Activated CD4-positive, alpha-beta T cell treated with anti-CD3 and anti-CD28 coated beads, Interleukin-2, amount 50 U/mL, for 48 hours (primary cell): Measurements from ENCODE around the gene UNG.

Experiments used
- DNase-seq, 2 experiments: peaks; one replicate each; pipeline ENCODE4 v3.0.0-alpha.2; 2020

The UNG gene

GRCh38 chr12:109092497-109093021 lies 4.8 kb upstream of the UNG start:
- no peak for DNase-seq

GRCh38 chr12:109093022-109093918 lies 4.1 kb upstream of the UNG start, which contains the start of gene ALKBH2:
ALKBH2 (minus strand) TSS chr12:109093472; CDS start chr12:109092786, 686 bp downstream.
- DNase-seq: peak; percentile 94 to 95

DNA sequence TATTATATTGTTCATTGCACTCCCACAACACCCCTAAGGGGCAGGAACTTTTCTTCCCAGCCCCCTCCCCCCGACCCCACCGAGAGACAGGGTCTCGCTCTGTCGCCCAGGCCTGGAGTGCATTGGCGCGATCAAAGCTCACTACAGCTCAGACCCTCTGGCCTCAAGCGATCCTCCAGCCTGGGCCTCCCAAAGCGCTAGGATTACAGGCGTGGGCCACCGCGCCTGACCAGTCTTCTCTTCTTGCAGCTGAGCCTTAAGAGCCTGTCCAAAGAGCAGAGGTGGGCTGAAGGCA lies 310 bp upstream of the UNG start:
- DNase-seq: no peak

DNA sequence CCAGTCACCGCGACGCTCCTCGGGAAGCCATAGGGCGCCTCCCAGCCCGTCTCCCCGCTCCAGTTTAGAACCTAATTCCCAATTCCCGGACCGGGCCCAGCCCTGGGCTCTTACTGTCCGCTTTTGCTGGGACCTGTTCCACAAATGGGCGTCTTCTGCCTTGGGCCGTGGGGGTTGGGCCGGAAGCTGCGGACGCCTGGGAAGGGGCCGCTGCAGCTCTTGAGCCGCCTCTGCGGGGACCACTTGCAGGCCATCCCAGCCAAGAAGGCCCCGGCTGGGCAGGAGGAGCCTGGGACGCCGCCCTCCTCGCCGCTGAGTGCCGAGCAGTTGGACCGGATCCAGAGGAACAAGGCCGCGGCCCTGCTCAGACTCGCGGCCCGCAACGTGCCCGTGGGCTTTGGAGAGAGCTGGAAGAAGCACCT lies 797 bp downstream of the UNG start:
- DNase-seq: no peak

- DNase-seq: no peak
Observed at GRCh38 chr12:109098651-109099050, 1.3 kb downstream of the UNG start.

GRCh38 chr12:109099431-109100020 lies 2.1 kb downstream of the UNG start:
- DNase-seq: no peak

GRCh38 chr12:109100741-109101140 lies 3.3 kb downstream of the UNG start:
- DNase-seq: no peak

DNA sequence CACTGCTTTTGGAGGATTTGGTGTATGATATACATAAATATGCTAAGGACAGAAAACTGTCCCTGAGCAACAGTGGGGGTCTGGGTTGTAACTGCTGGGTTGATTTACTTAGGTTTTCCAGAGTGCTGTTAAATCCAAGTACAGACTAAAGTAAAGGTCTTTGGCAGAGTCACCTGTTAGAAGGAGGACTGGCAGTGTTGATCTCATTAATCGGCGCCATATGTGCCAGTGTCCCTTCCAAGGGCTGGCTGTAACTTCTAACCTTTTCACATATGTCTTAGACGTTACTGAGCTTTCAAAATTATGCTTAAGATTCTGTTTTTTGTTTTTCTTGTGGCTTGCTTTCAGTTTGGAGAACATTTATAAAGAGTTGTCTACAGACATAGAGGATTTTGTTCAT lies 5.1 kb downstream of the UNG start:
- no peak for DNase-seq

- no peak for DNase-seq
Observed at GRCh38 chr12:109105176-109105575, 7.8 kb downstream of the UNG start.

GRCh38 chr12:109109746-109110350 lies 12.5 kb downstream of the UNG start:
- no peak for DNase-seq

DNA sequence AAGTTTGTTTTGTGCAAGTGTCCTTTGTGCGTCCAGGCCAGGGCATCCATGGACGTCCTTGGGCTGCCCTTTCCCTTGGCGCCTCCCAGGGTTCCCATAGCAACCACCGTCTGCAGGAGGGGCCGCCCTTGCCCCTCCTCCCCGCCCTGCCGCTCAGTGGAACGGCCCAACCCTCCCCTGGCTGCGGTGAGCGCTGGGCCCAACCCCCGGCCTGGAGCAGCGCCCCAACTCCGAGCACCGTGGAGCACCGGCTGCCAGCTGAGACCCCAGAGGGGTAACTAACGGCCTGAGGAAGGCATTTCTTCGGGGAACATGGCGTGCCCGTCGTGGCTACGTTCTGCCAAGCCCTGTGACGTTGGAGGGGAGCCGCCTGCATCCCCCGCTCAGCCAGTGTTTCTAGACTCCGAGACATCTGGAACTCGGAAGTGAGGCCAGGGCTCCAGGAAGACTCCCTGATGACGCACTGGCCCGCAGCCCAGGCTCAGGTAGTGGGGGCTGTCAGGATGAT lies 13.6 kb downstream of the UNG start:
- DNase-seq: peak; percentile 56 to 63

- DNase-seq: no peak
Observed at GRCh38 chr12:109112720-109113465, 15.5 kb downstream of the UNG start.

GRCh38 chr12:109113661-109114321 lies 16.4 kb downstream of the UNG start:
- DNase-seq: no peak

DNA sequence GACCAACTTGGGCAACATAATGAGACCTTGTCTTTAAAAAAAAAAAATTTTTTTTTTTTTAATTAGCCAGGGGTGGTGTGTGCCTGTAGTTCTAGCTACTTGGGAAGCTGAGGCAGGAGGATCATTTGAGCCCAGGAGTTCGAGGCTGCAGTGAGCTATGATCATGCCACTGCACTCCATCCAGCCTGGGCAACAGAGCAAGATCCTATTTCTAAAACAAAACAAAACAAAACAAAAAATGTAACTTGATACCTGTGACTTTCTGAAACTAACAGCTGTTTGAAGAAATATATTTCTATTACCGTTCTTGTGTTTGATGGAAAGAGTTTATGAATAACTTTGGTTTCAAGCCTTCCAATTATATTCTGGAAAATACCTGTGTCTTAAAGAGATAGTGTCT lies 17.2 kb downstream of the UNG start:
- DNase-seq: no peak

- DNase-seq: no peak
Observed at GRCh38 chr12:109115404-109115757, 18.0 kb downstream of the UNG start.

- no peak for DNase-seq
Observed at GRCh38 chr12:109115758-109116610, 18.6 kb downstream of the UNG start, which contains the start of gene ACACB. ACACB (plus strand) TSS chr12:109116587; CDS start chr12:109139406, 22,819 bp downstream.

- DNase-seq: no peak
Observed at GRCh38 chr12:109116611-109116949, 19.2 kb downstream of the UNG start.

GRCh38 chr12:109120095-109120494 lies 22.7 kb downstream of the UNG start:
- DNase-seq: no peak

DNA sequence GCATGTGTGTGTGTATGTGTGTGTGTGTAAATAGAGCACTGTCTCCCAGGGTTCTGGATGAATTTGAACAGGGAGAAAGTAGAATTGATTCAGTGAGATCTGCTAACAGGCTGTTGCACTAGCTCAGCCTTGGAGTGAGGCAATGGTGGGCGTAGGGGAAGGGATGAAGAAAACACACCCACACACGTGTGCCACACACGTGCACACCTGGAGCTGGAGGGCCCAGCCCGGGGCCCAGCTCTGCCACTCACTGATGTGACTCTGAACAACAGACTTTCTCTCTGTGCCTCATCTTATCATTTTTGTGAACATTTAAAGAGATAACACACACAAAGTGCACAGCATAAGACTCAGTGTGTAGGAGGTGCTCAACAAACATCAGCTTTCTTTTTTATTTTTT lies 23.2 kb downstream of the UNG start:
- DNase-seq: no peak

- no peak for DNase-seq
Observed at GRCh38 chr12:109121346-109121880, 24.0 kb downstream of the UNG start.
